Measurements from ENCODE around the gene CEACAM18.

The CEACAM18 gene

DNA sequence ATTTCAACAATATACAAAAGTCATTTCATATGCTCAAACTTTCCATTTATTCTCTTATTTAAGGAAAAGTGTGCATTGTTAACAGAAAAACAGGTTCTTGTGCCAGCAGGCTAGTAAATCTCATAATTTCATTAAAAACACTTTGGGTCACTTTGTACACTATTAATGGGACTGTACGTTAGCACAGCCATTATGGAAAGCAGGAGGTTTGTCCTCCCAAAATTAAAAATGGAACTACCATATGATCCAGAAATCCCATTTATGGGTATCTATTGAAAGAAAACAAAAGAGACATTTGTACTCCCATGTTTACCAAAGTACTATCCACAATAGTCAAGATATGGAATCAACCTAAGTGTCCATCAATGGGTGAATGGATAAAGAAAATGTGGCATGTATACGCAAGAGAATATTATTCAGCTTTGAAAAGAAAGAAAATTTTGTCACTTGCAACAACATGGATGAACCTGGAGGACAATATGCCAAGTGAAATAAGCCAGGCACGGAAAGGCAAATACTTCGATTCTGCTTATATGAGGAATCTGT, 61.6 kb downstream of the CEACAM18 start:
- DNase-seq: no peak

Measured in NCI-H2081 treated with DMSO at 0.1 percent for 48 hours (cell line).